HG02840 (cell line): ENCODE measurements around the gene FAM149A.

ENCODE experiments used
- ATAC-seq: cut with Tn5 transposase; IDR thresholded peaks from one replicate; pipeline ENCODE4 v1.9.1; 2021; ENCODE audit warnings: mild to moderate bottlenecking, moderate library complexity, moderate number of reproducible peaks; ENCODE audit not compliant: unreplicated experiment, low FRiP score

FAM149A gene

GRCh38 chr4:186104114-186104889, at the start of gene FAM149A:
TSS of gene FAM149A (plus strand) at chr4:186104704.
- peak; percentile 70 for ATAC-seq

GRCh38 chr4:186058253-186058979, 46.1 kb upstream of the FAM149A start:
- peak; percentile 99 for ATAC-seq

GRCh38 chr4:186058980-186059316, 45.6 kb upstream of the FAM149A start:
- no peak for ATAC-seq

- no peak for ATAC-seq
Observed at GRCh38 chr4:186061921-186062320, 42.6 kb upstream of the FAM149A start.

- ATAC-seq = peak; percentile 59
Observed at GRCh38 chr4:186067757-186068385, 36.6 kb upstream of the FAM149A start.

- no peak for ATAC-seq
Observed at GRCh38 chr4:186068581-186069348, 35.7 kb upstream of the FAM149A start, which contains the start of gene TLR3. TSS of gene TLR3 (plus strand) at chr4:186069156. CDS start at chr4:186076620, 7,464 bp downstream.

GRCh38 chr4:186069729-186070128, 34.8 kb upstream of the FAM149A start:
- no peak for ATAC-seq

GRCh38 chr4:186072516-186072915, 32.0 kb upstream of the FAM149A start:
- ATAC-seq = no peak

- ATAC-seq = no peak
Observed at GRCh38 chr4:186074189-186074588, 30.3 kb upstream of the FAM149A start.

- ATAC-seq = no peak
Observed at GRCh38 chr4:186078981-186079638, 25.4 kb upstream of the FAM149A start.

GRCh38 chr4:186079694-186080093, 24.8 kb upstream of the FAM149A start:
- no peak for ATAC-seq

- ATAC-seq = no peak
Observed at GRCh38 chr4:186081202-186081807, 23.2 kb upstream of the FAM149A start.

- ATAC-seq = no peak
Observed at GRCh38 chr4:186082221-186082620, 22.3 kb upstream of the FAM149A start.

- ATAC-seq = no peak
Observed at GRCh38 chr4:186088523-186088922, 16.0 kb upstream of the FAM149A start.

- ATAC-seq = no peak
Observed at GRCh38 chr4:186092296-186092695, 12.2 kb upstream of the FAM149A start.

- ATAC-seq = no peak
Observed at GRCh38 chr4:186095406-186095805, 9.1 kb upstream of the FAM149A start.

- no peak for ATAC-seq
Observed at GRCh38 chr4:186096681-186097165, 7.8 kb upstream of the FAM149A start.

- no peak for ATAC-seq
Observed at GRCh38 chr4:186097386-186097785, 7.1 kb upstream of the FAM149A start.

GRCh38 chr4:186102931-186103330, 1.6 kb upstream of the FAM149A start:
- ATAC-seq = no peak
